Panc1 (cell line): ENCODE results near the gene MAP2.

Source experiments
- POLR2AphosphoS5 ChIP-seq: IDR thresholded peaks from 2 replicates; pipeline ENCODE4 v1.6.1; 2012; ENCODE audit warnings: mild to moderate bottlenecking, low read depth, low read length, moderate library complexity
- SIN3A ChIP-seq: IDR thresholded peaks from 2 replicates; pipeline ENCODE4 v1.6.1; 2012; ENCODE audit warnings: low read depth, mild to moderate bottlenecking, low read length, moderate library complexity, borderline replicate concordance; ENCODE audit not compliant: insufficient read depth
- TF ChIP-seq, protein P1 (sequence below): fragments of 450-650 bp; IDR thresholded peaks from 2 replicates; pipeline ENCODE4 v1.5.1; 2017; ENCODE audit warnings: mild to moderate bottlenecking
- TF ChIP-seq, protein P2 (sequence below), 2 experiments: IDR thresholded peaks; 2 replicates each; pipeline ENCODE4 v1.6.1; 2011 to 2012; ENCODE audit warnings: low read depth in 2 of 2, control low read depth in 1 of 2, low read length in 1 of 2, mild to moderate bottlenecking in 1 of 2, moderate library complexity in 1 of 2; ENCODE audit not compliant: insufficient read depth in 1 of 2

DNA sequence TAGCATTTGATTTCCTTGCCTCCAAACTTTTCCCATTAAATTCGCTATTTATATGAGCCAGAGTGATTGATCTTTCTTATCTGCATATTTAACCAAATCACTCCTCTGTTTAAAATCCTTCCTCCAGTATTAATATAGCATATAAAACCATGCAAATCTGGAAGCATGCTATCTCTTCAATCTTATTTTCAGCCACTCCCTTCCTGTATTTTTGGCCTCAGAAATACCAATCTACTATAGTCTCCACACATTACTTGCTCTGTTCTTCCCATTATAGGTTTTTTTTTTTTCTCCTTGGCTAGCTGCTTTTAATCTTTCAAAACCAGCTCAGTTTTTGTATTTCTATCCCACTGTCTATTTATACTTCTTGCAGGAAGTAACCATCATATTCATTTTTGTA, 19.1 kb downstream of the MAP2 start:
- TF ChIP-seq, protein P1, sequence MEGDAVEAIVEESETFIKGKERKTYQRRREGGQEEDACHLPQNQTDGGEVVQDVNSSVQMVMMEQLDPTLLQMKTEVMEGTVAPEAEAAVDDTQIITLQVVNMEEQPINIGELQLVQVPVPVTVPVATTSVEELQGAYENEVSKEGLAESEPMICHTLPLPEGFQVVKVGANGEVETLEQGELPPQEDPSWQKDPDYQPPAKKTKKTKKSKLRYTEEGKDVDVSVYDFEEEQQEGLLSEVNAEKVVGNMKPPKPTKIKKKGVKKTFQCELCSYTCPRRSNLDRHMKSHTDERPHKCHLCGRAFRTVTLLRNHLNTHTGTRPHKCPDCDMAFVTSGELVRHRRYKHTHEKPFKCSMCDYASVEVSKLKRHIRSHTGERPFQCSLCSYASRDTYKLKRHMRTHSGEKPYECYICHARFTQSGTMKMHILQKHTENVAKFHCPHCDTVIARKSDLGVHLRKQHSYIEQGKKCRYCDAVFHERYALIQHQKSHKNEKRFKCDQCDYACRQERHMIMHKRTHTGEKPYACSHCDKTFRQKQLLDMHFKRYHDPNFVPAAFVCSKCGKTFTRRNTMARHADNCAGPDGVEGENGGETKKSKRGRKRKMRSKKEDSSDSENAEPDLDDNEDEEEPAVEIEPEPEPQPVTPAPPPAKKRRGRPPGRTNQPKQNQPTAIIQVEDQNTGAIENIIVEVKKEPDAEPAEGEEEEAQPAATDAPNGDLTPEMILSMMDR, result no peak
- TF ChIP-seq, protein P2, sequence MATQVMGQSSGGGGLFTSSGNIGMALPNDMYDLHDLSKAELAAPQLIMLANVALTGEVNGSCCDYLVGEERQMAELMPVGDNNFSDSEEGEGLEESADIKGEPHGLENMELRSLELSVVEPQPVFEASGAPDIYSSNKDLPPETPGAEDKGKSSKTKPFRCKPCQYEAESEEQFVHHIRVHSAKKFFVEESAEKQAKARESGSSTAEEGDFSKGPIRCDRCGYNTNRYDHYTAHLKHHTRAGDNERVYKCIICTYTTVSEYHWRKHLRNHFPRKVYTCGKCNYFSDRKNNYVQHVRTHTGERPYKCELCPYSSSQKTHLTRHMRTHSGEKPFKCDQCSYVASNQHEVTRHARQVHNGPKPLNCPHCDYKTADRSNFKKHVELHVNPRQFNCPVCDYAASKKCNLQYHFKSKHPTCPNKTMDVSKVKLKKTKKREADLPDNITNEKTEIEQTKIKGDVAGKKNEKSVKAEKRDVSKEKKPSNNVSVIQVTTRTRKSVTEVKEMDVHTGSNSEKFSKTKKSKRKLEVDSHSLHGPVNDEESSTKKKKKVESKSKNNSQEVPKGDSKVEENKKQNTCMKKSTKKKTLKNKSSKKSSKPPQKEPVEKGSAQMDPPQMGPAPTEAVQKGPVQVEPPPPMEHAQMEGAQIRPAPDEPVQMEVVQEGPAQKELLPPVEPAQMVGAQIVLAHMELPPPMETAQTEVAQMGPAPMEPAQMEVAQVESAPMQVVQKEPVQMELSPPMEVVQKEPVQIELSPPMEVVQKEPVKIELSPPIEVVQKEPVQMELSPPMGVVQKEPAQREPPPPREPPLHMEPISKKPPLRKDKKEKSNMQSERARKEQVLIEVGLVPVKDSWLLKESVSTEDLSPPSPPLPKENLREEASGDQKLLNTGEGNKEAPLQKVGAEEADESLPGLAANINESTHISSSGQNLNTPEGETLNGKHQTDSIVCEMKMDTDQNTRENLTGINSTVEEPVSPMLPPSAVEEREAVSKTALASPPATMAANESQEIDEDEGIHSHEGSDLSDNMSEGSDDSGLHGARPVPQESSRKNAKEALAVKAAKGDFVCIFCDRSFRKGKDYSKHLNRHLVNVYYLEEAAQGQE (IDR thresholded peaks at IDR 0.05; ENCODE audit: insufficient read depth in 1 of 2, low read depth in 2 of 2, low read length in 1 of 2), result no peak
- TF ChIP-seq POLR2AphosphoS5, result no peak
- TF ChIP-seq SIN3A, result no peak
